ENCODE results near the gene PSPC1. TPM values are rescaled to one million over a fixed set of nuclear protein-coding genes. Genes with fewer than 3 reads are reported as not detected.

The PSPC1 gene, protein sequence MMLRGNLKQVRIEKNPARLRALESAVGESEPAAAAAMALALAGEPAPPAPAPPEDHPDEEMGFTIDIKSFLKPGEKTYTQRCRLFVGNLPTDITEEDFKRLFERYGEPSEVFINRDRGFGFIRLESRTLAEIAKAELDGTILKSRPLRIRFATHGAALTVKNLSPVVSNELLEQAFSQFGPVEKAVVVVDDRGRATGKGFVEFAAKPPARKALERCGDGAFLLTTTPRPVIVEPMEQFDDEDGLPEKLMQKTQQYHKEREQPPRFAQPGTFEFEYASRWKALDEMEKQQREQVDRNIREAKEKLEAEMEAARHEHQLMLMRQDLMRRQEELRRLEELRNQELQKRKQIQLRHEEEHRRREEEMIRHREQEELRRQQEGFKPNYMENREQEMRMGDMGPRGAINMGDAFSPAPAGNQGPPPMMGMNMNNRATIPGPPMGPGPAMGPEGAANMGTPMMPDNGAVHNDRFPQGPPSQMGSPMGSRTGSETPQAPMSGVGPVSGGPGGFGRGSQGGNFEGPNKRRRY
- 29.1 and 36.8 TPM in 2 replicates for total RNA-seq

DNA sequence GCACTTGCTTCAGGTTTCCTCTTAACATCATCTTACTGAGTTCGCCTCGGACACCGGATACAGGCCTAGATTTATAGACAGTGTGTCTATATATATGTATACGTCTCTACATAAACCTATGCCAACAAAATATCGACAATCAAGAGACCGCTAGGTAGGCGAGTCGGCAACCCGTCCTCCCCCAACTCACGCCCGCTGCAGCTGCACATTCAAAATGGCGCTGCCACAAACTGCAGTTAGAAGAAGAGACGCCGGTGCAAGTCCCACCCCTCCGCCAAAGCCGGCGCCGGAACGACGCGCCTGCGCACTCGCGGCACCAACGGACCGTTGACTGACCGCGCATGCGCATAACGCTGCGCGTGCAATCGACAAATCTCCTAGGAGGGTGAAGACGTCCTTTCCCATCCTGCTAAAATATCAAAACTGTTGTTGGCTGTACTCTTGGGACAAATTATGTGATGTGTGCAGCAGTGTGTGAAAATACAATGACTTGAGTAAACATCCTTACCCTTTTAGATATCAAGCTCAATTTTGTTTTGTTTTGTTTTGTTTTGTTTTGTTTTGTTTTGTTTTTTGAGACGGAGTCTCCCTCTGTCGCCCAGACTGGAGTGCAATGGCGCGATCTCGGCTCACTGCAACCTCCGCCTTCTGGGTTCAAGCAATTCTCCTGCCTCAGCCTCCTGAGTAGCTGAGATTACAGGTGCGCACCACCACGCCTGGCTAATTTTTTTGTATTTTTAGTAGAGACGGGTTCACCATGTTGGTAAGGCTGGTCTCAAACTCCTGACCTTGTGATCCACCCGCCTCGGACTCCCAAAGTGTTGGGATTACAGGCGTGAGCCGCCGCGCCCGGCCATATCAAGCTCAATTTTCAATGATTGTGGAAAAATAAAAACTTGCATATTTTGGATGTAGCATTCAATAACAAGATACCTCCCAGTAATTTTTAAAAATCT, at the start of gene PSPC1:
Gene PSPC1 (minus strand): TSS at position 219 of the 956 bp plus-strand sequence. CDS start 188 bp downstream, at position 31.

Other genes starting within 250 kb of the PSPC1 start
- gene TPTE2, start 221.4 kb downstream of the PSPC1 start, total RNA-seq, result not detected in 2 replicates
- 7.3 and 9.1 TPM in 2 replicates for gene MPHOSPH8, start 149.3 kb downstream of the PSPC1 start, total RNA-seq
- 4.6 and 5.0 TPM in 2 replicates for gene ZMYM5, start 80.7 kb upstream of the PSPC1 start, total RNA-seq
- gene ZMYM2, start 175.8 kb upstream of the PSPC1 start, total RNA-seq, result 11.7 and 17.1 TPM in 2 replicates